ENCODE data around the gene RCN2.
"Not testable (repeated sequence)": the region's sequence is repeated elsewhere in the genome, so short reads cannot be mapped to it uniquely, and the experiment has no call there.

The RCN2 gene

GRCh38 chr15:76953913-76954312, 22.4 kb downstream of the RCN2 start:
- TF ChIP-seq CTCF (IDR thresholded peaks at IDR 0.05; ENCODE audit: insufficient read depth, missing control alignments), result no peak
- no peak for DNase-seq (ENCODE audit: insufficient read length, low spot score)
- no peak for FAIRE-seq

- TF ChIP-seq CTCF (IDR thresholded peaks at IDR 0.05; ENCODE audit: insufficient read depth, missing control alignments), result no peak
- FAIRE-seq (no peak), DNase-seq (ENCODE audit: insufficient read length, low spot score) (no peak)
Observed at GRCh38 chr15:76954744-76955143, 23.2 kb downstream of the RCN2 start.

GRCh38 chr15:76961268-76962011, 29.9 kb downstream of the RCN2 start:
- DNase-seq (ENCODE audit: insufficient read length, low spot score) (no peak), FAIRE-seq (no peak)
- no peak for TF ChIP-seq CTCF (IDR thresholded peaks at IDR 0.05; ENCODE audit: insufficient read depth, missing control alignments)

- DNase-seq (ENCODE audit: insufficient read length, low spot score) (no peak), FAIRE-seq (no peak)
Observed at GRCh38 chr15:76962337-76963013, 30.9 kb downstream of the RCN2 start.

GRCh38 chr15:76963596-76963995, 32.0 kb downstream of the RCN2 start:
- DNase-seq (ENCODE audit: insufficient read length, low spot score) (no peak), FAIRE-seq (no peak)
- no peak for TF ChIP-seq CTCF (IDR thresholded peaks at IDR 0.05; ENCODE audit: insufficient read depth, missing control alignments)

More at GRCh38 chr15:76962337-76963013, 30.9 kb downstream of the RCN2 start:
- no peak for TF ChIP-seq CTCF (IDR thresholded peaks at IDR 0.05; ENCODE audit: insufficient read depth, missing control alignments)

GRCh38 chr15:76964157-76964556, 32.6 kb downstream of the RCN2 start:
- DNase-seq (ENCODE audit: insufficient read length, low spot score), result no peak
- no peak for FAIRE-seq
- TF ChIP-seq CTCF (IDR thresholded peaks at IDR 0.05; ENCODE audit: insufficient read depth, missing control alignments), result no peak

GRCh38 chr15:76966051-76966450, 34.5 kb downstream of the RCN2 start:
- not testable (repeated sequence) for FAIRE-seq; DNase-seq (ENCODE audit: insufficient read length, low spot score)

Data from D721Med (cell line).